GM18909 (cell line): ENCODE measurements around the gene DMRT1.
A peak's percentile ranks its signal among the peaks of the same experiment; 100 is the strongest.
"Not testable (repeated sequence)": the region's sequence is repeated elsewhere in the genome, so short reads cannot be mapped to it uniquely, and the experiment has no call there.

ENCODE experiments used
- ATAC-seq: cut with Tn5 transposase; IDR thresholded peaks from one replicate; pipeline ENCODE4 v1.9.1; 2021; ENCODE audit warnings: mild to moderate bottlenecking; ENCODE audit not compliant: unreplicated experiment, poor library complexity

DMRT1 gene

GRCh38 chr9:982394-983230 lies 141.1 kb downstream of the DMRT1 start:
- ATAC-seq, result no peak

- peak; percentile 61 for ATAC-seq
Observed at GRCh38 chr9:994005-994404, 152.5 kb downstream of the DMRT1 start.

GRCh38 chr9:995192-995591 lies 153.7 kb downstream of the DMRT1 start:
- ATAC-seq, result no peak

- ATAC-seq, result no peak
Observed at GRCh38 chr9:995781-996180, 154.3 kb downstream of the DMRT1 start.

DNA sequence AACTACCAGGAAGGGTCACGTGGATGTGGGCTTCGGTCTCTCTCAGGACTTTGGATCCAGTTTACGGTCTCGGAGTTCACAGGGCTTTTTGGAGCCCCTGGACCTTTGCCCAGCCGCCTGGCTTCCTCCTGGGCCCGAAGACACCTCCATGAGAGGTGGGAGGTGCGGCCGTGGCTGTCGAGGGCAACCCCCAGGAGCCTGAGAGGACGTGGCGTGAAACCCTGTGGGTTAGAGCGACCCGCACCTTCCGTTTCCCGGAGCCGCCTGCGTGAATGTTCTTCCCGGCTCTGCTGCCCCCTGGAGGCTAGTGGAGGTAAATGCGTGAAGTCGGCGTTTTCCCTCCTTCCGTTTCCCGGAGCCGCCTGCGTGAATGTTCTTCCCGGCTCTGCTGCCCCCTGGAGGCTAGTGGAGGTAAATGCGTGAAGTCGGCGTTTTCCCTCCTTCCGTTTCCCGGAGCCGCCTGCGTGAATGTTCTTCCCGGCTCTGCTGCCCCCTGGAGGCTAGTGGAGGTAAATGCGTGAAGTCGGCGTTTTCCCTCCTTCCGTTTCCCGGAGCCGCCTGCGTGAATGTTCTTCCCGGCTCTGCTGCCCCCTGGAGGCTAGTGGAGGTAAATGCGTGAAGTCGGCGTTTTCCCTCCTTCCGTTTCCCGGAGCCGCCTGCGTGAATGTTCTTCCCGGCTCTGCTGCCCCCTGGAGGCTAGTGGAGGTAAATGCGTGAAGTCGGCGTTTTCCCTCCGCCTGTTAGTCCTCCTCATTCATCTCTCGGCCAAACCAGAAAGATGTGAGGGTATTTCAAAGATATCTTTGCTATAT lies 157.0 kb downstream of the DMRT1 start:
- ATAC-seq, result not testable (repeated sequence)

DNA sequence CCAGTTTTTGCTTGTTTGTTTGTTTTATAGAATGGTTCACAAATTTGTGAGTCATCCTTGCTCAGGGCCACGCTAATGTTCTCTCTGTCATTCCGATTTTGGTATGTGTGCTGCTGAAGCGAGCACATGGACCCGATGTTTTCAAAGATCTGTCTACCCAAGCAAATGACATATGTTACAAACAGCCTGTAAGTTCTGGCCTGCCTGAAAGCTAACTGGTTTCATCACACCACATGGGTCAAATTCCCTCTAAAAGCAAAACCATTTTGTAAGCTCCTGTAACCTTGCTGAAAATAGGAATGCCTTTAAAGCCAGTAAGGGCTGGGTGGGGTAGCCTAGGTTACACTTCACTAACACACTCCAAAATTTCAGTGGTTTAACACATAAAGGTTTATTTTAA lies 160.3 kb downstream of the DMRT1 start:
- ATAC-seq, result no peak

- no peak for ATAC-seq
Observed at GRCh38 chr9:1002678-1003077, 161.2 kb downstream of the DMRT1 start.

- peak; percentile 58 for ATAC-seq
Observed at GRCh38 chr9:1005043-1005667, 163.7 kb downstream of the DMRT1 start.

GRCh38 chr9:1007312-1007711 lies 165.8 kb downstream of the DMRT1 start:
- no peak for ATAC-seq

GRCh38 chr9:1008216-1008615 lies 166.7 kb downstream of the DMRT1 start:
- ATAC-seq, result no peak

GRCh38 chr9:1009101-1009707 lies 167.7 kb downstream of the DMRT1 start:
- ATAC-seq, result peak; percentile 97

DNA sequence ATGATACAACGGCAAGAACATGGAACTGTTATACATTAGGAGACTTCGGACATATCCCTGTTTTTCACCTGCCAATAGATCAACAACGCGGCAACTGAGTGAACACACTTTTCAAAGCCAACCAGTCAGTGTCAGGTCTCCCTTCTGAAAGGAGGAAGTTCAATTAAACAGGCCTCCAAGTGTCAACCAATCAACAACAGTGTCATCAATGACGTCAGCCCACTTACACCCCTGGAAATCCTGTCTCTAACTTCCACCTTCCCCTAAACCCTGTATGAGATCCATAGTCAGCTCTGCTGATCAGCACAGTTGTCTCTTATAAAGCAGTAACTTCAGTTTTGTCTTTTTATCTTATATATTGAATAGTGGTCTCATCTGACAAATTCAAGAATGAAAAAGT lies 171.5 kb downstream of the DMRT1 start:
- no peak for ATAC-seq

DNA sequence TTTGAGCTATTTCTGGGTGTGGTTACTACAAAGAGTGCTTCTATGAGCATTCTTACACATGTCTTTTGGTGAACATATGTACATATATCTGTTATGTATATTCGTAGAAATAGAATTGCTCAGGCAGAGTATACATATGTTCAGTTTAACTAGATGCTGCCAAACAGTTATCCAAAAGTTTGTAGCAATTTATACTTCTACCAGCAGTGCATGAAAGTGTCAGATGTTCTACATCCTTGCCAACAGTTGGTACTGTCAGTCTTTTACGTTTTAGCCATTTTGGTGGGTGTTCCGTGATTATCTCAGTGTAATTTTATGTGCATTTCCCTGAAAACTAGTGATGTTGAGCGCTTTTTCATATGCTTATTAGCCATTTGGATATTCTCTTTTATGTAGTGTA lies 172.7 kb downstream of the DMRT1 start:
- ATAC-seq, result no peak

- ATAC-seq, result no peak
Observed at GRCh38 chr9:1014640-1015039, 173.1 kb downstream of the DMRT1 start.

DNA sequence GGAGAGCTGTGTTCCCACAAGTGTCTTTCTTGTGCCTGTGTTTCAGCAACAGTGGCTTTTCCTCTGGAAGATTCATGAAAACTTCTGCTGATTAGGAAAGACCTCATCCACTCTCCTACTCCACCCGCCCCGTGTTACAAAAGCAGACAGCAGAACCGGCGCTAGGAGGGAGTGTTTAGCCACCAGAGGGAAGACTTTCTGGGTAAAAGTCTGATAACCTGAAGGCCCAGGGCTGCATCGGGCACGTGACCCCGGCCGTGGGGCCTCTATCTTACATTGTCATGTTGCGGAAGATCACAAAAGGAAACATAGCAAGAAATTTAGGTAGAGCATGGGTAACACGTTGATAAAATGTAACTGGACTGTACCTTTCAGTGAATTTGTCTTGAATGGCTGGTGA lies 176.6 kb downstream of the DMRT1 start:
- ATAC-seq, result no peak
